ENCODE results near the gene SMIM35. TPM values are rescaled to one million over a fixed set of nuclear protein-coding genes. Genes with fewer than 3 reads are reported as not detected.
A peak's percentile ranks its signal among the peaks of the same experiment; 100 is the strongest.

SMIM35 gene
- total RNA-seq (2021) = not detected in 2 replicates
- percentile 11 among the genes with signal in this experiment for Bru-seq, nascent RNA
- BruChase-seq, experiment 1, labeled RNA remaining after a 2-hour chase = percentile 9 among the genes with signal in this experiment
- percentile 6 among the genes with signal in this experiment for BruChase-seq, experiment 2, labeled RNA remaining after a 6-hour chase
- long read RNA-seq, partial matches to known transcripts = 0 of 1 reads
- long read RNA-seq, other reads (novel, unspliced or antisense) = 1 of 1 reads

GRCh38 chr11:118086913-118087768, at the start of gene SMIM35:
TSS of gene SMIM35 (minus strand) at chr11:118086963. CDS start at chr11:118086757, 206 bp downstream.
- no peak for TF ChIP-seq EZH2 (IDR thresholded peaks at IDR 0.05; ENCODE audit: low read depth)
- no peak for TF ChIP-seq CTCF (conservative IDR thresholded peaks at IDR 0.05)
- H3K4me1 ChIP-seq (replicated peaks; ENCODE audit: insufficient read depth) = peaks cover 21% of the 10 kb centered on the region
- POLR2A ChIA-PET (ENCODE audit: unreplicated experiment) = no interaction called here
- no peaks in the 10 kb centered on the region for H3K27me3 ChIP-seq (ENCODE audit: insufficient read depth, low read depth)
- H3F3A ChIP-seq (ENCODE audit: insufficient read depth, low read depth) = no peaks in the 10 kb centered on the region; the same call in 1 of the 2 replicates
- H3K27ac ChIP-seq = no peak within 1 kb of the TSS
- intact Hi-C loops (cut with micrococcal nuclease; ENCODE audit: unreplicated experiment) = no loop called here
- no peaks in the 10 kb centered on the region for H3K79me2 ChIP-seq (ENCODE audit: low read depth)
- CTCF ChIA-PET = interaction anchor here (0.7 kb wide), 1 partner anchor 150 kb away, joined by 10 read pairs; no protein-coding TSS in a partner anchor
- BruUV-seq (replicated peaks) = no TSS peak
- H3K4me2 ChIP-seq = no peak within 1 kb of the TSS
- H3K36me3 ChIP-seq (ENCODE audit: low read depth) = no peaks in the 10 kb centered on the region
- H3K9me3 ChIP-seq (ENCODE audit: insufficient read depth, low read depth) = peaks cover 43% of the 10 kb centered on the region
- DNase-seq = no peak
- no peak within 1 kb of the TSS for H2AFZ ChIP-seq
- no peaks in the 10 kb centered on the region for H3K9me2 ChIP-seq (ENCODE audit: insufficient read depth)
- no peaks in the 10 kb centered on the region for H4K20me1 ChIP-seq (ENCODE audit: insufficient read depth)
- no peak within 1 kb of the TSS for H3K4me3 ChIP-seq

GRCh38 chr11:118136341-118136740, 49.6 kb upstream of the SMIM35 start:
- CTCF ChIA-PET = no interaction called here
- intact Hi-C loops (cut with micrococcal nuclease; ENCODE audit: unreplicated experiment) = no loop called here
- POLR2A ChIA-PET (ENCODE audit: unreplicated experiment) = no interaction called here
- H3K36me3 ChIP-seq (ENCODE audit: low read depth) = no peaks in the 10 kb centered on the region
- no peak overlapping the region for H3K27ac ChIP-seq
- no peaks in the 10 kb centered on the region for H3K9me3 ChIP-seq (ENCODE audit: insufficient read depth, low read depth)
- no peaks in the 10 kb centered on the region for H3K4me1 ChIP-seq (replicated peaks; ENCODE audit: insufficient read depth)
- no peaks in the 10 kb centered on the region for H3F3A ChIP-seq (ENCODE audit: insufficient read depth, low read depth)
- no TSS peak for BruUV-seq (replicated peaks)
- no peaks in the 10 kb centered on the region for H3K79me2 ChIP-seq (ENCODE audit: low read depth)
- no peaks in the 10 kb centered on the region for H3K9me2 ChIP-seq (ENCODE audit: insufficient read depth)
- no peak overlapping the region for H3K4me3 ChIP-seq
- peaks cover 5% of the 10 kb centered on the region; the same call in 1 of the 2 replicates for H3K27me3 ChIP-seq (ENCODE audit: insufficient read depth, low read depth)
- H4K20me1 ChIP-seq (ENCODE audit: insufficient read depth) = no peaks in the 10 kb centered on the region
- H2AFZ ChIP-seq = no peak overlapping the region
- H3K4me2 ChIP-seq = no peak overlapping the region
- DNase-seq = no peak
- TF ChIP-seq EZH2 (IDR thresholded peaks at IDR 0.05; ENCODE audit: low read depth) = no peak
- TF ChIP-seq CTCF (conservative IDR thresholded peaks at IDR 0.05) = no peak

- H3F3A ChIP-seq (ENCODE audit: insufficient read depth, low read depth) = no peaks in the 10 kb centered on the region
- no peaks in the 10 kb centered on the region for H3K9me2 ChIP-seq (ENCODE audit: insufficient read depth)
- ChIA-PET CTCF (no interaction called here), POLR2A (ENCODE audit: unreplicated experiment) (no interaction called here)
- DNase-seq = no peak
- no peak overlapping the region for H2AFZ ChIP-seq
- H3K36me3 ChIP-seq (ENCODE audit: low read depth) = no peaks in the 10 kb centered on the region
- 0 out of 2 replicates have a peak, but pooled peaks cover under 1% of the 10 kb centered on the region for H3K4me1 ChIP-seq (replicated peaks; ENCODE audit: insufficient read depth)
- H3K27ac ChIP-seq = no peak overlapping the region
- intact Hi-C loops (cut with micrococcal nuclease; ENCODE audit: unreplicated experiment) = no loop called here
- no peak overlapping the region for H3K4me3 ChIP-seq
- H3K79me2 ChIP-seq (ENCODE audit: low read depth) = no peaks in the 10 kb centered on the region
- peaks cover 5% of the 10 kb centered on the region; the same call in 1 of the 2 replicates for H3K27me3 ChIP-seq (ENCODE audit: insufficient read depth, low read depth)
- no TSS peak for BruUV-seq (replicated peaks)
- no peak for TF ChIP-seq CTCF (conservative IDR thresholded peaks at IDR 0.05)
- TF ChIP-seq EZH2 (IDR thresholded peaks at IDR 0.05; ENCODE audit: low read depth) = no peak
- no peaks in the 10 kb centered on the region for H4K20me1 ChIP-seq (ENCODE audit: insufficient read depth)
- no peak overlapping the region for H3K4me2 ChIP-seq
- no peaks in the 10 kb centered on the region for H3K9me3 ChIP-seq (ENCODE audit: insufficient read depth, low read depth)
These were observed 49.0 kb upstream of the SMIM35 start for GRCh38 chr11:118135796-118136165.

Measured in PC-9 (cell line).